Activated naive CD4-positive, alpha-beta T cell treated with anti-CD3 and anti-CD28 coated beads, Interleukin-2, amount 50 U/mL, for 24 hours (primary cell): ENCODE measurements around the gene MEIKIN.
"Not testable (repeated sequence)": the region's sequence is repeated elsewhere in the genome, so short reads cannot be mapped to it uniquely, and the experiment has no call there.

Experiments
- H3K27ac Mint-ChIP-seq: one replicate; pipeline ENCODE4 v1.8.0; 2021; ENCODE audit warnings: mild to moderate bottlenecking, mixed read lengths
- H3K27me3 Mint-ChIP-seq: one replicate; pipeline ENCODE4 v1.8.0; 2021; ENCODE audit warnings: mixed read lengths
- H3K36me3 Mint-ChIP-seq: one replicate; pipeline ENCODE4 v1.8.0; 2021; ENCODE audit warnings: mixed read lengths
- H3K4me1 Mint-ChIP-seq: one replicate; pipeline ENCODE4 v1.8.0; 2021; ENCODE audit warnings: mixed read lengths
- H3K4me3 Mint-ChIP-seq: one replicate; pipeline ENCODE4 v1.8.0; 2021; ENCODE audit warnings: mild to moderate bottlenecking, mixed read lengths
- H3K9me3 Mint-ChIP-seq: one replicate; pipeline ENCODE4 v1.8.0; 2021; ENCODE audit warnings: mixed read lengths

The MEIKIN gene

GRCh38 chr5:131879705-131880104 is 65.8 kb downstream of the MEIKIN start:
- Mint-ChIP-seq H3K27ac (no peak overlapping the region), H3K4me1 (no peaks in the 10 kb centered on the region), H3K36me3 (peaks cover 3% of the 10 kb centered on the region)

GRCh38 chr5:131877873-131878272 is 67.6 kb downstream of the MEIKIN start:
- H3K9me3 Mint-ChIP-seq, result no peaks in the 10 kb centered on the region
- H3K4me3 Mint-ChIP-seq, result no peak overlapping the region
- no peak overlapping the region for H3K27ac Mint-ChIP-seq
- peaks cover 9% of the 10 kb centered on the region for H3K36me3 Mint-ChIP-seq
- H3K27me3 Mint-ChIP-seq, result no peaks in the 10 kb centered on the region
- no peaks in the 10 kb centered on the region for H3K4me1 Mint-ChIP-seq

More at GRCh38 chr5:131879705-131880104, 65.8 kb downstream of the MEIKIN start:
- H3K27me3 Mint-ChIP-seq, result no peaks in the 10 kb centered on the region
- no peaks in the 10 kb centered on the region for H3K9me3 Mint-ChIP-seq
- H3K4me3 Mint-ChIP-seq, result no peak overlapping the region

GRCh38 chr5:131871251-131871650 is 74.2 kb downstream of the MEIKIN start:
- not testable (repeated sequence) for H3K9me3 Mint-ChIP-seq, H3K4me1 Mint-ChIP-seq, H3K4me3 Mint-ChIP-seq, H3K27ac Mint-ChIP-seq, H3K27me3 Mint-ChIP-seq
- H3K36me3 Mint-ChIP-seq, result peaks cover 27% of the 10 kb centered on the region

- peaks cover 4% of the 10 kb centered on the region for H3K27me3 Mint-ChIP-seq
- no peaks in the 10 kb centered on the region for H3K4me1 Mint-ChIP-seq
- peaks cover 17% of the 10 kb centered on the region for H3K9me3 Mint-ChIP-seq
- H3K27ac Mint-ChIP-seq, result no peak overlapping the region
- H3K36me3 Mint-ChIP-seq, result peaks cover 31% of the 10 kb centered on the region
- H3K4me3 Mint-ChIP-seq, result no peak overlapping the region
These were observed 77.9 kb downstream of the MEIKIN start for GRCh38 chr5:131867524-131867923.

- Mint-ChIP-seq H3K27me3 (peaks cover 1% of the 10 kb centered on the region), H3K36me3 (peaks cover 18% of the 10 kb centered on the region), H3K4me3 (no peak overlapping the region), H3K27ac (no peak overlapping the region), H3K9me3 (peaks cover 17% of the 10 kb centered on the region), H3K4me1 (no peaks in the 10 kb centered on the region)
These were observed 81.8 kb downstream of the MEIKIN start for GRCh38 chr5:131863700-131864099.

GRCh38 chr5:131857388-131857787 is 88.1 kb downstream of the MEIKIN start:
- peaks cover 7% of the 10 kb centered on the region for H3K9me3 Mint-ChIP-seq
- H3K27ac Mint-ChIP-seq, result no peak overlapping the region
- H3K4me3 Mint-ChIP-seq, result no peak overlapping the region
- H3K4me1 Mint-ChIP-seq, result peaks cover 27% of the 10 kb centered on the region
- H3K36me3 Mint-ChIP-seq, result peaks cover 1% of the 10 kb centered on the region
- H3K27me3 Mint-ChIP-seq, result no peaks in the 10 kb centered on the region

GRCh38 chr5:131855452-131855851 is 90.0 kb downstream of the MEIKIN start:
- peaks cover 15% of the 10 kb centered on the region for H3K9me3 Mint-ChIP-seq
- H3K36me3 Mint-ChIP-seq, result peaks cover 2% of the 10 kb centered on the region
- H3K27ac Mint-ChIP-seq, result peak overlapping the region; percentile 30
- H3K4me1 Mint-ChIP-seq, result peaks cover 27% of the 10 kb centered on the region
- no peak overlapping the region for H3K4me3 Mint-ChIP-seq
- H3K27me3 Mint-ChIP-seq, result no peaks in the 10 kb centered on the region

- H3K4me3 Mint-ChIP-seq, result no peak overlapping the region
- H3K27ac Mint-ChIP-seq, result no peak overlapping the region
- peaks cover 5% of the 10 kb centered on the region for H3K36me3 Mint-ChIP-seq
- peaks cover 20% of the 10 kb centered on the region for H3K9me3 Mint-ChIP-seq
- no peaks in the 10 kb centered on the region for H3K27me3 Mint-ChIP-seq
- H3K4me1 Mint-ChIP-seq, result peaks cover 27% of the 10 kb centered on the region
These were observed 91.3 kb downstream of the MEIKIN start for GRCh38 chr5:131854134-131854533.

- H3K27me3 Mint-ChIP-seq, result no peaks in the 10 kb centered on the region
- peaks cover 6% of the 10 kb centered on the region for H3K4me1 Mint-ChIP-seq
- peaks cover 21% of the 10 kb centered on the region for H3K36me3 Mint-ChIP-seq
- peaks cover 41% of the 10 kb centered on the region for H3K9me3 Mint-ChIP-seq
- H3K4me3 Mint-ChIP-seq, result no peak overlapping the region
- no peak overlapping the region for H3K27ac Mint-ChIP-seq
These were observed 96.8 kb downstream of the MEIKIN start for GRCh38 chr5:131848662-131849061.

- Mint-ChIP-seq H3K9me3 (peaks cover 30% of the 10 kb centered on the region), H3K36me3 (peaks cover 25% of the 10 kb centered on the region), H3K4me3 (no peak overlapping the region), H3K27me3 (no peaks in the 10 kb centered on the region), H3K27ac (no peak overlapping the region), H3K4me1 (no peaks in the 10 kb centered on the region)
These were observed 98.9 kb downstream of the MEIKIN start for GRCh38 chr5:131846536-131846935.

GRCh38 chr5:131845828-131846227 is 99.6 kb downstream of the MEIKIN start:
- H3K36me3 Mint-ChIP-seq, result peaks cover 25% of the 10 kb centered on the region
- H3K4me1 Mint-ChIP-seq, result no peaks in the 10 kb centered on the region
- no peak overlapping the region for H3K4me3 Mint-ChIP-seq
- no peak overlapping the region for H3K27ac Mint-ChIP-seq
- H3K9me3 Mint-ChIP-seq, result peaks cover 30% of the 10 kb centered on the region
- no peaks in the 10 kb centered on the region for H3K27me3 Mint-ChIP-seq

- H3K36me3 Mint-ChIP-seq, result peaks cover 24% of the 10 kb centered on the region
- H3K4me1 Mint-ChIP-seq, result not testable (repeated sequence)
- H3K9me3 Mint-ChIP-seq, result peaks cover 41% of the 10 kb centered on the region
These were observed 102.5 kb downstream of the MEIKIN start for GRCh38 chr5:131842971-131843370.

GRCh38 chr5:131832702-131833101 is 112.8 kb downstream of the MEIKIN start:
- H3K27me3 Mint-ChIP-seq, H3K4me1 Mint-ChIP-seq, H3K4me3 Mint-ChIP-seq, H3K9me3 Mint-ChIP-seq, H3K27ac Mint-ChIP-seq, H3K36me3 Mint-ChIP-seq: not testable (repeated sequence)

More at GRCh38 chr5:131842971-131843370, 102.5 kb downstream of the MEIKIN start:
- H3K27me3 Mint-ChIP-seq, H3K27ac Mint-ChIP-seq, H3K4me3 Mint-ChIP-seq: not testable (repeated sequence)

- no peak overlapping the region for H3K27ac Mint-ChIP-seq
- H3K4me1 Mint-ChIP-seq, result no peaks in the 10 kb centered on the region
- H3K27me3 Mint-ChIP-seq, result peaks cover 1% of the 10 kb centered on the region
- H3K36me3 Mint-ChIP-seq, result peaks cover 3% of the 10 kb centered on the region
- H3K9me3 Mint-ChIP-seq, result peaks cover 6% of the 10 kb centered on the region
- H3K4me3 Mint-ChIP-seq, result no peak overlapping the region
These were observed 120.0 kb downstream of the MEIKIN start for GRCh38 chr5:131825404-131826013.

- Mint-ChIP-seq H3K9me3 (peaks cover 6% of the 10 kb centered on the region), H3K36me3 (peaks cover 3% of the 10 kb centered on the region), H3K4me1 (no peaks in the 10 kb centered on the region), H3K27me3 (peaks cover 1% of the 10 kb centered on the region), H3K27ac (no peak overlapping the region), H3K4me3 (no peak overlapping the region)
These were observed 120.8 kb downstream of the MEIKIN start for GRCh38 chr5:131824631-131825030.

GRCh38 chr5:131821221-131821620 is 124.2 kb downstream of the MEIKIN start:
- Mint-ChIP-seq H3K9me3 (peaks cover 6% of the 10 kb centered on the region), H3K27ac (no peak overlapping the region), H3K27me3 (peaks cover 1% of the 10 kb centered on the region), H3K36me3 (peaks cover 3% of the 10 kb centered on the region), H3K4me1 (peaks cover 15% of the 10 kb centered on the region), H3K4me3 (no peak overlapping the region)
